ENCODE data around the gene CERK. TPM values are rescaled to one million over a fixed set of nuclear protein-coding genes. Genes with fewer than 3 reads are reported as not detected.
"Not testable (repeated sequence)": the region's sequence is repeated elsewhere in the genome, so short reads cannot be mapped to it uniquely, and the experiment has no call there.

CERK gene
- total and polyA plus RNA-seq, 2 of the 8 experiments (the other 6 are each of a cell fraction or from before 2014, with no cell fraction given), result 26.6 to 59.0 TPM

- H3K4me2 ChIP-seq (ENCODE audit: insufficient read depth in 1 of 2, low read depth in 2 of 2, low read length in 2 of 2); H3K79me2 ChIP-seq (ENCODE audit: control insufficient read depth in 1 of 2, insufficient read depth in 2 of 2, low read length in 2 of 2); H2AK5ac ChIP-seq (ENCODE audit: low read depth, low read length); H3K36me3 ChIP-seq (ENCODE audit: control insufficient read depth in 2 of 4, insufficient read depth in 4 of 4, low read length in 3 of 4); H2BK20ac ChIP-seq (ENCODE audit: low read length); H3K23ac ChIP-seq (ENCODE audit: insufficient read length); H3K9ac ChIP-seq (replicated peaks in 1 of 4; ENCODE audit: extremely low read depth in 1 of 4, low read depth in 3 of 4, low read length in 3 of 4); H2BK120ac ChIP-seq (replicated peaks; ENCODE audit: low read depth, low read length); H4K20me1 ChIP-seq (replicated peaks in 1 of 2; ENCODE audit: control insufficient read depth in 1 of 2, insufficient read depth in 2 of 2, low read length in 2 of 2); H3K4ac ChIP-seq (replicated peaks; ENCODE audit: insufficient read length, low read depth, low read length); H3K56ac ChIP-seq (replicated peaks; ENCODE audit: insufficient read length, low read depth, low read length); H3K23me2 ChIP-seq (ENCODE audit: low read depth, low read length); DNase-seq (ENCODE audit: low read depth in 1 of 2, low spot score in 2 of 2); H4K5ac ChIP-seq (ENCODE audit: insufficient read length, low read depth, low read length); H3K27me3 ChIP-seq (replicated peaks in 1 of 4; ENCODE audit: control insufficient read depth in 3 of 4, extremely low read depth in 1 of 4, insufficient read depth in 3 of 4, low read length in 3 of 4); FAIRE-seq; H3K79me1 ChIP-seq (ENCODE audit: low read depth, low read length); H2AFZ ChIP-seq (ENCODE audit: low read length); H3K4me1 ChIP-seq (replicated peaks in 1 of 4; ENCODE audit: control insufficient read depth in 3 of 4, insufficient read depth in 4 of 4, low read length in 3 of 4); CTCF ChIA-PET (ENCODE audit: partially characterized antibody); H3K14ac ChIP-seq (ENCODE audit: insufficient read length); H3K9me3 ChIP-seq (ENCODE audit: insufficient read depth in 2 of 2, low read depth in 1 of 2, low read length in 1 of 2); H2BK15ac ChIP-seq (ENCODE audit: low read length); H2BK5ac ChIP-seq (ENCODE audit: low read depth, low read length); H3K18ac ChIP-seq (ENCODE audit: extremely low read depth, low read length); H4K8ac ChIP-seq (ENCODE audit: extremely low read depth, insufficient read depth, low read length); H4K91ac ChIP-seq (replicated peaks; ENCODE audit: insufficient read length, low read length); H3K27ac ChIP-seq (ENCODE audit: low read depth, low read length); H2BK12ac ChIP-seq (ENCODE audit: low read depth, low read length); H3K4me3 ChIP-seq (ENCODE audit: extremely low read depth in 1 of 4, insufficient read depth in 2 of 4, low read depth in 3 of 4, low read length in 4 of 4): not testable (repeated sequence)
- POLR2A ChIA-PET (ENCODE audit: partially characterized antibody), result interaction anchor here (0.6 kb wide), 1 partner anchor 484 kb away, joined by 3 read pairs; no protein-coding TSS in a partner anchor
- 85 to 100% methylated on average over 1 to 2 of the region's 2 CpGs for WGBS, 2 experiments (ENCODE audit: extremely low coverage in 1 of 2, insufficient coverage in 1 of 2, insufficient read length in 1 of 2, insufficient replicate concordance in 2 of 2, low coverage in 1 of 2, low lambda C conversion rate in 2 of 2, missing lambda C conversion rate in 1 of 2)
Observed at GRCh38 chr22:46648225-46648820, 89.7 kb downstream of the CERK start.

All from H1 (cell line).